Measurements from ENCODE around the gene ASTN2. TPM values are rescaled to one million over a fixed set of nuclear protein-coding genes. Genes with fewer than 3 reads are reported as not detected.

The ASTN2 gene
- total RNA-seq, 1 donor from 2014 or later, result 13.6 TPM

DNA sequence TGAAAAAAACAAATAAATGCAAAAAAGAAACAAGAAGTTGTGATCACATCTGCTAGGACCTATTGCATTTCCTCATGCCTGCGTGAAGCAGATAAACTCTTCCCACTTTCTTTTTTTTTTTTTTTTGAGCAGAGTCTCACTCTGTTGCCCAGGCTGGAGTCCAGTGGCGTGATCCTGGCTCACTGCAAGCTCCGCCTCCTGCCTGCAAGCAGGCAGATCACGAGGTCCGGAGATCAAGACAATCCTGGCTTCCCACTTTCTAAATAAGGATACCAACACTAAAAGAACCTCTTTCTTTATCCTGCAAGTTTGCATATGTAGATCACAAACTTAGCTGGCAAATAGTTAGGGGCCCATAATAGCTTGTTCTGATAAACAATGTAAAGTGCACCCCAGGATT lies 128.6 kb downstream of the ASTN2 start:
- DNase-seq (ENCODE audit: low read depth) (no peak), FAIRE-seq (no peak)
- no peaks in the 10 kb centered on the region for H3K36me3 Mint-ChIP-seq (ENCODE audit: low read depth, unreplicated experiment)
- no peaks in the 10 kb centered on the region for H4K20me1 ChIP-seq (ENCODE audit: insufficient read depth, low read length)
- H3K4me3 ChIP-seq (ENCODE audit: insufficient read depth, low read depth, low read length), result no peak overlapping the region
- H3K27ac ChIP-seq (ENCODE audit: low read depth, low read length), result no peak overlapping the region
- H3K4me3 Mint-ChIP-seq (ENCODE audit: unreplicated experiment), result no peak overlapping the region
- H3K27me3 Mint-ChIP-seq (ENCODE audit: low read depth, unreplicated experiment), result peaks cover 3% of the 10 kb centered on the region
- H3K4me1 Mint-ChIP-seq (ENCODE audit: low read depth, unreplicated experiment), result peaks cover 7% of the 10 kb centered on the region
- H2AFZ ChIP-seq (ENCODE audit: low read depth, low read length), result no peak overlapping the region
- H3K4me1 ChIP-seq (ENCODE audit: insufficient read depth, low read length), result no peaks in the 10 kb centered on the region
- H3K27ac Mint-ChIP-seq (ENCODE audit: unreplicated experiment), result no peak overlapping the region
- no peak overlapping the region for H3K4me2 ChIP-seq (ENCODE audit: low read length)
- no peaks in the 10 kb centered on the region for H3K36me3 ChIP-seq (ENCODE audit: insufficient read depth, low read length)
- H3K27me3 ChIP-seq (ENCODE audit: insufficient read depth, low read length), result no peaks in the 10 kb centered on the region
- H3K9me3 Mint-ChIP-seq (ENCODE audit: unreplicated experiment), result peaks cover 1% of the 10 kb centered on the region
- H3K79me2 ChIP-seq (ENCODE audit: insufficient read depth, low read length), result no peaks in the 10 kb centered on the region
- H3K9me3 ChIP-seq (ENCODE audit: insufficient read depth, low read depth, low read length), result no peaks in the 10 kb centered on the region
- no peak overlapping the region for H3K9ac ChIP-seq (ENCODE audit: low read length)
- TF ChIP-seq, protein P1, sequence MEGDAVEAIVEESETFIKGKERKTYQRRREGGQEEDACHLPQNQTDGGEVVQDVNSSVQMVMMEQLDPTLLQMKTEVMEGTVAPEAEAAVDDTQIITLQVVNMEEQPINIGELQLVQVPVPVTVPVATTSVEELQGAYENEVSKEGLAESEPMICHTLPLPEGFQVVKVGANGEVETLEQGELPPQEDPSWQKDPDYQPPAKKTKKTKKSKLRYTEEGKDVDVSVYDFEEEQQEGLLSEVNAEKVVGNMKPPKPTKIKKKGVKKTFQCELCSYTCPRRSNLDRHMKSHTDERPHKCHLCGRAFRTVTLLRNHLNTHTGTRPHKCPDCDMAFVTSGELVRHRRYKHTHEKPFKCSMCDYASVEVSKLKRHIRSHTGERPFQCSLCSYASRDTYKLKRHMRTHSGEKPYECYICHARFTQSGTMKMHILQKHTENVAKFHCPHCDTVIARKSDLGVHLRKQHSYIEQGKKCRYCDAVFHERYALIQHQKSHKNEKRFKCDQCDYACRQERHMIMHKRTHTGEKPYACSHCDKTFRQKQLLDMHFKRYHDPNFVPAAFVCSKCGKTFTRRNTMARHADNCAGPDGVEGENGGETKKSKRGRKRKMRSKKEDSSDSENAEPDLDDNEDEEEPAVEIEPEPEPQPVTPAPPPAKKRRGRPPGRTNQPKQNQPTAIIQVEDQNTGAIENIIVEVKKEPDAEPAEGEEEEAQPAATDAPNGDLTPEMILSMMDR (IDR thresholded peaks at IDR 0.05; ENCODE audit: insufficient read depth, low read depth, low read length), result no peak
- no peak for TF ChIP-seq EZH2 (IDR thresholded peaks at IDR 0.05; ENCODE audit: insufficient read depth, low read length)

DNA sequence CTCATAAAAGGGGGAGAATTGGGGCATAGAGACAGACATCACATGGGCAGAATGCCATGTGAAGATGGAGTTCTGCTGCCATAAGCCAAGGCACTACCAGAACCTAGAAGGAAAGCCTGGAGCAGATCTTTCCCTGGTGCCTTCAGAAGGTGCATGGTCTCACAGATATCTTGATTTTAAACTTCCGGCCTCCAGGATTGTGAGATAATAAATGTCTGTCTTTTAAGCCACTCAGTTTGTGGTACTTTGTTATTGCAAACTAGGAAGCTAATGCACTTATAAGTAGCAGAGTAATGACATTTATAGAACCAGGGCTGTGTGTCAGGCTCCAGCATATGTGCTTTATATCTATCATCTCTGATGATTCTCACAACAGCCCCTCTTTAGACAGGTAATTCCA lies 130.4 kb downstream of the ASTN2 start:
- H3K9ac ChIP-seq (ENCODE audit: low read length), result no peak overlapping the region
- no peak overlapping the region for H3K4me2 ChIP-seq (ENCODE audit: low read length)
- H3K9me3 Mint-ChIP-seq (ENCODE audit: unreplicated experiment), result peaks cover 1% of the 10 kb centered on the region
- no peak for FAIRE-seq
- no peaks in the 10 kb centered on the region for H3K36me3 ChIP-seq (ENCODE audit: insufficient read depth, low read length)
- H3K27me3 ChIP-seq (ENCODE audit: insufficient read depth, low read length), result no peaks in the 10 kb centered on the region
- H3K9me3 ChIP-seq (ENCODE audit: insufficient read depth, low read depth, low read length), result no peaks in the 10 kb centered on the region
- H3K27me3 Mint-ChIP-seq (ENCODE audit: low read depth, unreplicated experiment), result peaks cover 3% of the 10 kb centered on the region
- H3K27ac ChIP-seq (ENCODE audit: low read depth, low read length), result no peak overlapping the region
- H3K4me3 ChIP-seq (ENCODE audit: insufficient read depth, low read depth, low read length), result no peak overlapping the region
- H3K4me3 Mint-ChIP-seq (ENCODE audit: unreplicated experiment), result no peak overlapping the region
- no peak overlapping the region for H3K27ac Mint-ChIP-seq (ENCODE audit: unreplicated experiment)
- no peaks in the 10 kb centered on the region for H3K4me1 ChIP-seq (ENCODE audit: insufficient read depth, low read length)
- H4K20me1 ChIP-seq (ENCODE audit: insufficient read depth, low read length), result no peaks in the 10 kb centered on the region
- H3K36me3 Mint-ChIP-seq (ENCODE audit: low read depth, unreplicated experiment), result no peaks in the 10 kb centered on the region
- DNase-seq (ENCODE audit: low read depth), result no peak
- TF ChIP-seq, protein P1 (IDR thresholded peaks at IDR 0.05; ENCODE audit: insufficient read depth, low read depth, low read length), result no peak
- no peak overlapping the region for H2AFZ ChIP-seq (ENCODE audit: low read depth, low read length)
- no peaks in the 10 kb centered on the region for H3K4me1 Mint-ChIP-seq (ENCODE audit: low read depth, unreplicated experiment)
- H3K79me2 ChIP-seq (ENCODE audit: insufficient read depth, low read length), result no peaks in the 10 kb centered on the region

DNA sequence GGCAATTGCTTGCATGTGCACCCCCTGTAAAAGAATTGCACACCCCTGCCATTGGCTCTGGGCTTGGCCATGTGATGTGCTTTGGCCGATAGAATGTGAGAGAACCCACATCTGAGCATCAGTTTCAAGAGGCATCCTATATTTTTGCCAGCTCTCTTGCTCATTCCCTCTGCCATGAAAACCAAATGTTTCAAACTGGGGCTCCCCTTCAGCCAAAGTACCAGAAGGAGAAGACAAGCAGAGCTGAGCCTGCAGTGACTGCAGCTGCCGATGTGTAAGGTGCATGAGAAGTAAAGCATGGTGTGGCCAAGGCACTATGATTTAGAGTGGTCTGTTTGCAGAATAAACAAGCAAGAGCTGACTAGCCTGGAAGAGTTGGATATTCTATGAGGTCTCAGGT lies 132.3 kb downstream of the ASTN2 start:
- no peak for FAIRE-seq
- no peaks in the 10 kb centered on the region for H3K36me3 Mint-ChIP-seq (ENCODE audit: low read depth, unreplicated experiment)

More for the DNA sequence above, 132.3 kb downstream of the ASTN2 start:
- Mint-ChIP-seq H3K27ac (ENCODE audit: unreplicated experiment) (no peak overlapping the region), H3K4me3 (ENCODE audit: unreplicated experiment) (no peak overlapping the region), H3K9me3 (ENCODE audit: unreplicated experiment) (peaks cover 1% of the 10 kb centered on the region), H3K27me3 (ENCODE audit: low read depth, unreplicated experiment) (peaks cover 3% of the 10 kb centered on the region), H3K4me1 (ENCODE audit: low read depth, unreplicated experiment) (no peaks in the 10 kb centered on the region)
- Histone ChIP-seq H3K4me1 (ENCODE audit: insufficient read depth, low read length) (no peaks in the 10 kb centered on the region), H3K9me3 (ENCODE audit: insufficient read depth, low read depth, low read length) (no peaks in the 10 kb centered on the region), H3K27me3 (ENCODE audit: insufficient read depth, low read length) (no peaks in the 10 kb centered on the region), H4K20me1 (ENCODE audit: insufficient read depth, low read length) (no peaks in the 10 kb centered on the region), H3K79me2 (ENCODE audit: insufficient read depth, low read length) (no peaks in the 10 kb centered on the region), H3K27ac (ENCODE audit: low read depth, low read length) (no peak overlapping the region), H3K9ac (ENCODE audit: low read length) (no peak overlapping the region), H3K4me2 (ENCODE audit: low read length) (no peak overlapping the region), H3K36me3 (ENCODE audit: insufficient read depth, low read length) (no peaks in the 10 kb centered on the region), H3K4me3 (ENCODE audit: insufficient read depth, low read depth, low read length) (no peak overlapping the region), H2AFZ (ENCODE audit: low read depth, low read length) (no peak overlapping the region)
- TF ChIP-seq, protein P1 (IDR thresholded peaks at IDR 0.05; ENCODE audit: insufficient read depth, low read depth, low read length), result no peak
- no peak for TF ChIP-seq EZH2 (IDR thresholded peaks at IDR 0.05; ENCODE audit: insufficient read depth, low read length)
- no peak for DNase-seq (ENCODE audit: low read depth)
